ENCODE measurements around the gene MS4A4A. TPM values are rescaled to one million over a fixed set of nuclear protein-coding genes. Genes with fewer than 3 reads are reported as not detected.

MS4A4A gene
- total and polyA plus RNA-seq, 2 donors (not counting 1 experiment from before 2014, with no cell fraction given) = 0.72 to 0.99 TPM

GRCh38 chr11:60321051-60321450 lies 40.6 kb downstream of the MS4A4A start:
- DNase-seq (no peak), ATAC-seq (ENCODE audit: low read depth) (no peak)
- Histone ChIP-seq H3K4me1 (ENCODE audit: control insufficient read depth in 2 of 2, insufficient read depth in 2 of 2, low read length in 2 of 2) (no peaks in the 10 kb centered on the region), H3K4me2 (replicated peaks; ENCODE audit: low read depth, low read length, poor library complexity, severe bottlenecking) (no peak overlapping the region), H3K27me3 (replicated peaks in 1 of 4; ENCODE audit: control extremely low read depth in 1 of 4, control insufficient read depth in 3 of 4, insufficient read depth in 4 of 4, low read length in 3 of 4) (peaks cover 0 to 11% (median 0%) of the 10 kb centered on the region in 4 experiments), H2AFZ (ENCODE audit: insufficient read depth, low read depth, low read length, poor library complexity, severe bottlenecking) (no peak overlapping the region), H3K9ac (ENCODE audit: low read length) (no peak overlapping the region), H3K36me3 (replicated peaks in 1 of 2; ENCODE audit: control extremely low read depth in 1 of 2, control insufficient read depth in 1 of 2, extremely low read depth in 1 of 2, insufficient read depth in 2 of 2, low read length in 1 of 2) (no peaks in the 10 kb centered on the region), H3K4me3 (ENCODE audit: control extremely low read depth in 1 of 5, extremely low read depth in 1 of 5, insufficient read depth in 1 of 5, low read depth in 2 of 5, low read length in 4 of 5) (no peak overlapping the region), H4K20me1 (ENCODE audit: control insufficient read depth, insufficient read depth, low read length, poor library complexity, severe bottlenecking) (no peaks in the 10 kb centered on the region), H3K27ac (ENCODE audit: low read length in 2 of 2) (no peak overlapping the region), H3K9me3 (ENCODE audit: control extremely low read depth in 1 of 3, control insufficient read depth in 2 of 3, insufficient read depth in 1 of 3, low read length in 2 of 3) (peaks cover 2 to 18% (median 11%) of the 10 kb centered on the region in 3 donors), H3K79me2 (ENCODE audit: control insufficient read depth, insufficient read depth, low read length) (no peaks in the 10 kb centered on the region)
- Mint-ChIP-seq H3K27me3 (no peaks in the 10 kb centered on the region), H3K27ac (no peak overlapping the region), H3K9me3 (ENCODE audit: insufficient read depth) (peaks cover 21% of the 10 kb centered on the region), H3K4me1 (no peaks in the 10 kb centered on the region), H3K4me3 (no peak overlapping the region)
- POLR2A ChIA-PET = no interaction called here
- TF ChIP-seq EZH2 (IDR thresholded peaks at IDR 0.05; ENCODE audit: borderline replicate concordance, insufficient read depth, low read depth, low read length, poor library complexity, severe bottlenecking) (no peak), CTCF (IDR thresholded peaks at IDR 0.05) (no peak)
- CTCF ChIA-PET = interaction anchor here (1.1 to 1.5 kb wide), 2 partner anchors 25 to 28 kb away, joined by 3 read pairs; no protein-coding TSS in a partner anchor
- intact Hi-C loops (cut with micrococcal nuclease) = no loop called here

- POLR2A ChIA-PET = no interaction called here
- H2AFZ ChIP-seq (ENCODE audit: insufficient read depth, low read depth, low read length, poor library complexity, severe bottlenecking) = no peak within 1 kb of the TSS
- no peaks in the 10 kb centered on the region for H3K27me3 Mint-ChIP-seq
- H3K36me3 ChIP-seq (replicated peaks in 1 of 2; ENCODE audit: control extremely low read depth in 1 of 2, control insufficient read depth in 1 of 2, extremely low read depth in 1 of 2, insufficient read depth in 2 of 2, low read length in 1 of 2) = no peaks in the 10 kb centered on the region
- ATAC-seq (ENCODE audit: low read depth) = no peak
- H3K9ac ChIP-seq (ENCODE audit: low read length) = no peak within 1 kb of the TSS
- no peak within 1 kb of the TSS for H3K4me3 ChIP-seq (ENCODE audit: control extremely low read depth in 1 of 5, extremely low read depth in 1 of 5, insufficient read depth in 1 of 5, low read depth in 2 of 5, low read length in 4 of 5)
- no peak for TF ChIP-seq CTCF (IDR thresholded peaks at IDR 0.05)
- intact Hi-C loops (cut with micrococcal nuclease) = no loop called here
- DNase-seq = no peak
- peaks cover 0 to 9% (median 0%) of the 10 kb centered on the region in 3 donors for H3K9me3 ChIP-seq (ENCODE audit: control extremely low read depth in 1 of 3, control insufficient read depth in 2 of 3, insufficient read depth in 1 of 3, low read length in 2 of 3)
- peaks cover 13% of the 10 kb centered on the region for H3K9me3 Mint-ChIP-seq (ENCODE audit: insufficient read depth)
- H3K27ac ChIP-seq (ENCODE audit: low read length in 2 of 2) = no peak within 1 kb of the TSS
- H3K27me3 ChIP-seq (replicated peaks in 1 of 4; ENCODE audit: control extremely low read depth in 1 of 4, control insufficient read depth in 3 of 4, insufficient read depth in 4 of 4, low read length in 3 of 4) = no peaks in the 10 kb centered on the region
- no peak within 1 kb of the TSS for H3K27ac Mint-ChIP-seq
- no peaks in the 10 kb centered on the region for H3K4me1 ChIP-seq (ENCODE audit: control insufficient read depth in 2 of 2, insufficient read depth in 2 of 2, low read length in 2 of 2)
- no CpG with 5 or more reads among the region's 1 CpG for WGBS (ENCODE audit: insufficient coverage)
- H3K4me1 Mint-ChIP-seq = no peaks in the 10 kb centered on the region
- no peak within 1 kb of the TSS for H3K4me3 Mint-ChIP-seq
- CTCF ChIA-PET = no interaction called here
- no peak within 1 kb of the TSS for H3K4me2 ChIP-seq (replicated peaks; ENCODE audit: low read depth, low read length, poor library complexity, severe bottlenecking)
- H4K20me1 ChIP-seq (ENCODE audit: control insufficient read depth, insufficient read depth, low read length, poor library complexity, severe bottlenecking) = no peaks in the 10 kb centered on the region
- no peaks in the 10 kb centered on the region for H3K79me2 ChIP-seq (ENCODE audit: control insufficient read depth, insufficient read depth, low read length)
Measured at GRCh38 chr11:60326955-60327354, 46.5 kb downstream of the MS4A4A start, which contains the start of gene MS4A6E. MS4A6E (plus strand) TSS chr11:60327255; CDS start chr11:60334896, 7,641 bp downstream.
